Glutamatergic neuron (in vitro differentiated cells): ENCODE results near the gene SLCO6A1. TPM values are rescaled to one million over a fixed set of nuclear protein-coding genes. Genes with fewer than 3 reads are reported as not detected.

ENCODE experiments used
- DNase-seq: peaks from one replicate; pipeline ENCODE4 v3.0.0; 2022
- H3K27ac Mint-ChIP-seq: one replicate; pipeline ENCODE4 v1.8.0; 2020; ENCODE audit warnings: mild to moderate bottlenecking, mixed read lengths, inconsistent platforms; ENCODE audit not compliant: unreplicated experiment
- H3K27me3 Mint-ChIP-seq: one replicate; pipeline ENCODE4 v1.8.0; 2020; ENCODE audit warnings: mild to moderate bottlenecking, moderate library complexity, mixed read lengths, inconsistent platforms; ENCODE audit not compliant: unreplicated experiment
- H3K36me3 Mint-ChIP-seq: one replicate; pipeline ENCODE4 v1.8.0; 2020; ENCODE audit warnings: mild to moderate bottlenecking, mixed read lengths, inconsistent platforms; ENCODE audit not compliant: unreplicated experiment
- H3K4me1 Mint-ChIP-seq: one replicate; pipeline ENCODE4 v1.8.0; 2020; ENCODE audit warnings: mild to moderate bottlenecking, low read depth, mixed read lengths, inconsistent platforms; ENCODE audit not compliant: unreplicated experiment
- H3K4me3 Mint-ChIP-seq: one replicate; pipeline ENCODE4 v1.8.0; 2020; ENCODE audit warnings: mild to moderate bottlenecking, mixed read lengths, inconsistent platforms; ENCODE audit not compliant: unreplicated experiment
- H3K9me3 Mint-ChIP-seq: one replicate; pipeline ENCODE4 v1.8.0; 2020; ENCODE audit warnings: mild to moderate bottlenecking, moderate library complexity, mixed read lengths, inconsistent platforms; ENCODE audit not compliant: unreplicated experiment
- CTCF ChIP-seq: fragments of 200-600 bp; sonication (generic); IDR thresholded peaks from one replicate; pipeline ENCODE4 v1.5.0; 2021; ENCODE audit not compliant: partially characterized antibody, unreplicated experiment
- total RNA-seq: library from RNA; stranded (reverse); fragmentation: NEBNext Ultra II Directional; extraction: Animal tissue kit (Norgen Biotek cat#: 25700); gene quantifications from one replicate; pipeline ENCODE4 v1.2.1, GENCODE V29; 2021; ENCODE audit not compliant: unreplicated experiment

Gene SLCO6A1
- total RNA-seq, 1 donor from 2014 or later = 1.6 TPM

GRCh38 chr5:102539996-102540728 is 41.4 kb upstream of the SLCO6A1 start:
- Mint-ChIP-seq H3K27me3 (peaks cover 3% of the 10 kb centered on the region), H3K4me1 (peaks cover 8% of the 10 kb centered on the region), H3K36me3 (no peaks in the 10 kb centered on the region), H3K27ac (peak overlapping the region; percentile 7), H3K4me3 (no peak overlapping the region), H3K9me3 (peaks cover 3% of the 10 kb centered on the region)
- TF ChIP-seq CTCF = no peak
- no peak for DNase-seq

GRCh38 chr5:102539562-102539961 is 40.8 kb upstream of the SLCO6A1 start:
- no peak for TF ChIP-seq CTCF
- Mint-ChIP-seq H3K36me3 (no peaks in the 10 kb centered on the region), H3K9me3 (peaks cover 3% of the 10 kb centered on the region), H3K27ac (no peak overlapping the region), H3K4me1 (peaks cover 8% of the 10 kb centered on the region), H3K4me3 (no peak overlapping the region), H3K27me3 (peaks cover 3% of the 10 kb centered on the region)
- DNase-seq = no peak

GRCh38 chr5:102537011-102537410 is 38.2 kb upstream of the SLCO6A1 start:
- DNase-seq = no peak
- Mint-ChIP-seq H3K4me3 (no peak overlapping the region), H3K36me3 (no peaks in the 10 kb centered on the region), H3K4me1 (peaks cover 8% of the 10 kb centered on the region), H3K27ac (no peak overlapping the region), H3K27me3 (peaks cover 2% of the 10 kb centered on the region), H3K9me3 (peaks cover 3% of the 10 kb centered on the region)
- no peak for TF ChIP-seq CTCF

GRCh38 chr5:102536323-102536928 is 37.6 kb upstream of the SLCO6A1 start:
- Mint-ChIP-seq H3K4me3 (no peak overlapping the region), H3K27ac (no peak overlapping the region)
- peak; percentile 40 for TF ChIP-seq CTCF

GRCh38 chr5:102532123-102532522 is 33.3 kb upstream of the SLCO6A1 start:
- Mint-ChIP-seq H3K4me3 (no peak overlapping the region), H3K4me1 (peaks cover 6% of the 10 kb centered on the region), H3K36me3 (no peaks in the 10 kb centered on the region), H3K27ac (no peak overlapping the region), H3K27me3 (no peaks in the 10 kb centered on the region), H3K9me3 (no peaks in the 10 kb centered on the region)
- DNase-seq = no peak
- no peak for TF ChIP-seq CTCF

More at GRCh38 chr5:102536323-102536928, 37.6 kb upstream of the SLCO6A1 start:
- no peaks in the 10 kb centered on the region for H3K36me3 Mint-ChIP-seq
- H3K9me3 Mint-ChIP-seq = peaks cover under 1% of the 10 kb centered on the region
- no peak for DNase-seq
- no peaks in the 10 kb centered on the region for H3K27me3 Mint-ChIP-seq
- H3K4me1 Mint-ChIP-seq = peaks cover 8% of the 10 kb centered on the region
